T-helper 17 cell (primary cell): ENCODE results near the gene ASCL5. TPM values are rescaled to one million over a fixed set of nuclear protein-coding genes. Genes with fewer than 3 reads are reported as not detected.
"Not testable (repeated sequence)": the region's sequence is repeated elsewhere in the genome, so short reads cannot be mapped to it uniquely, and the experiment has no call there.

Source experiments
- ATAC-seq: fragments of 150-1000 bp; cut with Tn5 transposase; 2 replicates; pipeline ENCODE4 v1.10.0; 2021; ENCODE audit warnings: mild to moderate bottlenecking, moderate library complexity
- DNase-seq, 3 donors: peaks; one replicate each; pipeline versions ENCODE4 v3.0.0 to v3.0.0-alpha.2; 2020 to 2021
- H3K9me3 ChIP-seq: one replicate; pipeline ENCODE4 v1.7.0; 2013; ENCODE audit warnings: low read length, mild to moderate bottlenecking; ENCODE audit not compliant: control insufficient read depth, poor library complexity, severe bottlenecking
- H3K27ac Mint-ChIP-seq: one replicate; pipeline ENCODE4 v1.8.0; 2022; ENCODE audit warnings: mild to moderate bottlenecking, moderate library complexity, mixed read lengths
- H3K27me3 Mint-ChIP-seq: one replicate; pipeline ENCODE4 v1.8.0; 2022; ENCODE audit warnings: mixed read lengths
- H3K36me3 Mint-ChIP-seq: one replicate; pipeline ENCODE4 v1.8.0; 2022; ENCODE audit warnings: low read depth, mixed read lengths
- H3K4me1 Mint-ChIP-seq: one replicate; pipeline ENCODE4 v1.8.0; 2022; ENCODE audit warnings: mild to moderate bottlenecking, mixed read lengths
- H3K4me3 Mint-ChIP-seq: one replicate; pipeline ENCODE4 v1.8.0; 2022; ENCODE audit warnings: mild to moderate bottlenecking, moderate library complexity, mixed read lengths
- total RNA-seq, 4 donors: library from RNA in 2 of 4; stranded (reverse) in 2 of 4; gene quantifications; one replicate each; pipeline ENCODE4 v1.2.3 and lab custom pipeline; 2022 to 2026

Gene ASCL5
- total RNA-seq, 2 donors from 2014 or later = 0.27 TPM; not detected in 1

DNA sequence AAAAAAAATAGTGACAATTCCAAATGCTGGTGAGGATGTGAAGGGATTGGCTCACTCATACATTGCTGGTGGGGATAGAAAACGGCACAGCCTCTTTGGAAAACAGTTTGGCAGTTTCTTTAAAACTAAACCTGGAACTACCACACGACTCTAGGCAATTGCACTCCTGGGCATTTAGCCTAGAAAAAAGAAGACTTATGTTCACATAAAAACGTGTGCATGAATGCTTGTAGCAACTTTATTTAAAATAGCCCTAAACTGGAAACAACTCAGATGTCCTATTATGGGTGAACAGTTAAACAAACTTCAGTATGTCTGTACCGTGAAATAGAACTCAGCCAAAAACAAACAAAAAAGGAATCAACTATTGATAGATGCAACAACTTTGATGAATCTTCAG, 36.7 kb upstream of the ASCL5 start:
- H3K9me3 ChIP-seq = no peaks in the 10 kb centered on the region
- H3K27ac Mint-ChIP-seq = no peak overlapping the region
- DNase-seq (no peak), ATAC-seq (no peak)
- H3K4me3 Mint-ChIP-seq = no peak overlapping the region
- peaks cover 3% of the 10 kb centered on the region for H3K36me3 Mint-ChIP-seq
- H3K4me1 Mint-ChIP-seq = no peaks in the 10 kb centered on the region
- H3K27me3 Mint-ChIP-seq = peaks cover 28% of the 10 kb centered on the region

DNA sequence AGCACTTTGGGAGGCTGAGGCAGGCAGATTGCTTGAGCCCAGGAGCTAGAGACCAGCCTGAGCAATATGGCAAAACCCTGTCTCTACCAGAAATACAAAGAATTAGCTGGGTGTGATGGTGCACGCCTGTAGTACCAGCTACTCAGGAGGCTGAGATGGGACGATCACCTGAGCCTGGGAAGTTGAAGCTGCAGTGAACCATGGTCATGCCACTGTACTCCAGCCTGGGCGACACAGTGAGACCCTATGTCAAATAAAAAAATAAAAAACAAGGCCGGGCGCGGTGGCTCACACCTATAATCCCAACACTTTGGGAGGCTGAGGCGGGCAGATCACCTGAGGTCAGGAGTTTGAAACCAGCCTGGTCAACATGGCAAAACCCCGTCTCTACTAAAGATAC, 36.1 kb upstream of the ASCL5 start:
- not testable (repeated sequence) for DNase-seq, ATAC-seq, H3K4me3 Mint-ChIP-seq, H3K36me3 Mint-ChIP-seq, H3K4me1 Mint-ChIP-seq, H3K27ac Mint-ChIP-seq, H3K9me3 ChIP-seq
- peaks cover 30% of the 10 kb centered on the region for H3K27me3 Mint-ChIP-seq

DNA sequence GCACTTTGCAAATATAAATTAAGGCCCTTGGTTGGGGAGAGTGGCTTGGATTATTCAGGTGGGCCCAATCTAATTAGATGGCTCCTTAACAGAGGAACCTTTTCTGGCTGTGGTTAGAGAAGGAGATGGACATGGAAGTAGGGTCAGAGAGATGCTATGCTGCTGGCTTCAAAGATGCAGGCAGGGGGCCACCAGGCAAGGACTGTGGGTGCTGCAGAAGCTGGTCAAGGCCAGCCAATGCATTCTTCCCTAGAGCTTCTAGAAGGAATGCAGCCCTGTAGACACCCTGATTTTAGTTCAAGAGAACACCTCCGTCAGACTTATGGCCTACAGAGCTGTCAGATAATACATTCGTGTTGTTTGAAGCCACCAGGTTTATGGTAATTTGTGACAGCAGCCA, 31.0 kb upstream of the ASCL5 start:
- no peak overlapping the region for H3K4me3 Mint-ChIP-seq
- no peak for ATAC-seq
- peaks cover 41% of the 10 kb centered on the region for H3K27me3 Mint-ChIP-seq
- peaks cover 18% of the 10 kb centered on the region for H3K4me1 Mint-ChIP-seq
- DNase-seq = no peak
- H3K36me3 Mint-ChIP-seq = no peaks in the 10 kb centered on the region
- no peak overlapping the region for H3K27ac Mint-ChIP-seq
- H3K9me3 ChIP-seq = no peaks in the 10 kb centered on the region

DNA sequence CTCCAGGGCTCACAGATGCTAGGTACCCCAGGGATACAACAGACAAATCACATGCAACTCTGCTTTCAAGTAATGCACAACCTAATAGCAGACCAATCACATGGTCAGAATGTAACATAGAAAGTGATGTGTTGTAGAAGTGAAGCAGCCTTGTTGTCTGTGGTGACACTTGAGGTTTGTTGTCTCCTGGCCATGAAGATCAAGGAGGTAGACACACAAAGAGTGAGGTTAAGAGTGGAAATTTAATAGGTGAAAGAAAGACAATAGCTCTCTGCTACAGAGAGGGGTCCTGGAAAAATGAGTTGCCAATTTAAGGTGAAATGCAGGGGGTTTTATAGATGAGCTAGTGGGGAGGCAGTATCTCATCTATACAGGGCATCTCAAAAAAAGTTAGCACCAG, 29.8 kb upstream of the ASCL5 start:
- no peak overlapping the region for H3K4me3 Mint-ChIP-seq
- H3K4me1 Mint-ChIP-seq = peaks cover 20% of the 10 kb centered on the region
- H3K36me3 Mint-ChIP-seq = no peaks in the 10 kb centered on the region
- no peak for DNase-seq
- no peak for ATAC-seq
- no peak overlapping the region for H3K27ac Mint-ChIP-seq
- peaks cover 41% of the 10 kb centered on the region for H3K27me3 Mint-ChIP-seq
- no peaks in the 10 kb centered on the region for H3K9me3 ChIP-seq

DNA sequence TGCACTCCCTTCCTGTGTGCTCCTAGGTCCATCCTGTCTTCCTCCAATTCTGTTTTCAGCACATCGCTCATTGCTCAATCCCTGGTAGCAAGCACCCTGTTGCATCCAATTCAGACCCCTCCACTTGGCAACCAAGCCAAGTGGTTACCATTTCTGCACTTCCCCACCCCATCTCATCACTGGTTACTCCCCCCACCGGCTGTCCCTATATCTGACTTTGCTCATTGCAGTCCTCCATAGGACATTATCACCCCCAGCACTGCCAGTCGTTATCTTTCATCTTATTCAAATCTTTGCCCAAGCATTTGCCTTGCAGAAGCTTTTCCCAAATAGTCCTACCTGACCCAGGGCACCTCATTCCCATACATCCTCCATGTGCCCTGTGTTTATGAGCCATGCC, 29.4 kb upstream of the ASCL5 start:
- H3K36me3 Mint-ChIP-seq = no peaks in the 10 kb centered on the region
- no peak for ATAC-seq
- H3K4me3 Mint-ChIP-seq = peak overlapping the region; percentile 71
- peaks cover 37% of the 10 kb centered on the region for H3K27me3 Mint-ChIP-seq
- peak overlapping the region; percentile 24 for H3K27ac Mint-ChIP-seq
- DNase-seq = no peak
- H3K9me3 ChIP-seq = no peaks in the 10 kb centered on the region
- H3K4me1 Mint-ChIP-seq = peaks cover 20% of the 10 kb centered on the region

DNA sequence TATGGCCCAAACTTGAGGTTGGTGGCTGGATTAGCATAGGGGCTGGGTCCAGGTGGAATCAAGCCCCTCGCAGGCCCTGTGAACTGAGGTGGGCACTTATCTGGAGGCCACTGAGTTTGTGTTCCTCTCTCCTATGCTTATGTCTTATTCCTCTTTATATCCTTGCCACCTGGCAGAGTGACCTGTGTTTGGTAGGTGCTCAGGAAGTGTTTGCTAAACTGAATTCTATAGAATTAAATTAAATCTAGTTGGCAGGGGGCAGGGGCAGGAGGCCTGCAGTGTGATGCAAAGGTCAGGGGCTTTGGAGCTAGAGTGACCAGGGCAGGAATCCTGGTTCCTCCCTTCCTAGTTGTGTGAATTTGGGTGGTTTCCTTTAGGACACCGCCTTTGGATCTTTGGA, 28.4 kb upstream of the ASCL5 start:
- no peak overlapping the region for H3K27ac Mint-ChIP-seq
- ATAC-seq = no peak

DNA sequence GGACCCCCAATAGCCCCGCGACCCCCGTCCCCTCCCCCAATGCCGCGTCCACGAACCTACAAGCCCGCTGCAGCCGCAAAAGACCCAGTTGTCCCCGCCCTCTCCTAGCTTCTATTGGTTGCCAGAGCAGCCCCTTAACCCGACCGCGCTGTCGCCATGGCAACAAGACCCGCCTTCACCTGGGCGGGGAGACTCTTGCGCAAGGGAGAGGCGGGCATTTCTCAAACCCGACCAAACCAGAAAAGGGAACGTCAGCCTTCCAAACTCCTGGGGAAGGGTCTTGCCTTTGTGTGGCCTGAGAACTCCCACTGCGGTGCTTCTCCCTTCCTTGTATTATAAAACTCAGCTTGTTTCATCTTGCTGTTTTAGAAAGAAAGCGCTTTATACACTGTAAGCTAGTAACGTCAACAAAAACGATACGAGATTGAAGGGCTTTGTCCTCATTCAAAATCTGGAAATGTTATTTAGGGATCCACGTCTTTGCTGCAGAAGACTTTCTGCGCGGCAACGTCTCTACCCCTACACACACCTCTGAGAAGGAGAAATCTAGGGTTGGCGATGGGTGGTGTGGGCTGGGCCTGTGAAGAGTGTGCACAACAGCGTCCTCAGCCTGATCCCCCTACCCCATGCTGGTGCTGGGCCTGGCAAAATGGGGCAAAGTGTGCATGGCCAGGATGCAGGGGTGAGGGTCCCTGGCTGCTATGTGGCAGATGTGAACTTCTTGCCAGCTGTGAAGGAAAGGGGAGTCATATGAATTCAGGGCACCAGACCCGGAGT, 27.6 kb upstream of the ASCL5 start, which contains the start of gene TMEM9:
Gene TMEM9, minus strand, starts transcription at position 86 of the 777 bp plus-strand sequence. CDS start 551 bp downstream, outside the sequence.
- H3K27ac Mint-ChIP-seq = peak within 1 kb of the TSS; percentile 70
- ATAC-seq (peak; percentile 98), DNase-seq (peak; percentile 94 to 99 (median 96))
- H3K4me1 Mint-ChIP-seq = peaks cover 25% of the 10 kb centered on the region
- H3K4me3 Mint-ChIP-seq = peak within 1 kb of the TSS; percentile 96
- peaks cover 27% of the 10 kb centered on the region for H3K27me3 Mint-ChIP-seq
- no peaks in the 10 kb centered on the region for H3K9me3 ChIP-seq
- no peaks in the 10 kb centered on the region for H3K36me3 Mint-ChIP-seq

More for the DNA sequence above, 28.4 kb upstream of the ASCL5 start:
- Mint-ChIP-seq H3K4me1 (peaks cover 25% of the 10 kb centered on the region), H3K36me3 (no peaks in the 10 kb centered on the region), H3K4me3 (no peak overlapping the region), H3K27me3 (peaks cover 33% of the 10 kb centered on the region)
- no peak for DNase-seq
- H3K9me3 ChIP-seq = no peaks in the 10 kb centered on the region

DNA sequence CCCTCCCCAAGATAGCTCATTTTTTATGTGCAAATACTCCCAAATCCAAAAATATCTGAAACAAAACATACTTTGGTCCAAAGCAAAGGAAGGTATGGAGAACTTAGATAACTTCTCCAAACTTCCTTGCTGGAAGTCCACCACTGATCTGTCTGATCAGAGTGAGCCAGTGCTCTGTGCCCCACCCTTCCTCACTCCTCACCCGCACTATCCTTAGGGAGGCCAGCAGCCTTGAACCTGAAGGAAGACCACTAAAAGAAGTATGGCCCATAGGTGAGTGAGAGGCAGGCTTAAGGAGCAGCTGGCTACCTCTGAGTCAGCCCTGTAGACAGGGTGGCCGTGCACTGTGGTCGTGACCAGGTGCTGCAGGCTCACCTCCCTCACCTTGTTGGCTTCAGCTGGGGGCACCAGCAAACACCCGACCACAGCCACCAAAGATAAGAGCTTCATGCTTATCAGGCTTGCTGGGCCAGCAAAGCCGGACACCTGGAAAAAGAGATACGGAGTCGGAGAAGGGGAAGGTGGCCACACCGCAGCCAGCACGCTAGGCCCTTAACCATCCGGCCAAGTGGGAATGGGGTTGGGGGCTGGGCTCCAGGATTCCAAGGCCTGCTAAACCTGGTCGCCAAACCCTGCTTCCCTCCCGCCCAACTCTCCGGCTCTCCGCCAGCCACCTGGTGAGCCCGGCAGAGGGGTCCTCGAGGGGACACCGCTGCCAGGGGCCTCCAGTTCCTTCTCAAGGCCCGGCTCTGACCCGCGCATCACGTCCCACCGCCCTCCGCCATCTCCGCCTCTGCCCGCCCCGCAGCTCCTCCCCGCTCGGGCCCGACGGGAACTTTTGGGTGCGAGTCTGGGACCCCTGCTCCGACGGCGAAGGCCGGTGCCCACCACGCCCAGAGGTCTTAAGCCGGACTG, 26.7 kb upstream of the ASCL5 start:
- DNase-seq (no peak), ATAC-seq (peak; percentile 81)
- H3K4me3 Mint-ChIP-seq = peak overlapping the region; percentile 96
- H3K27me3 Mint-ChIP-seq = peaks cover 20% of the 10 kb centered on the region
- no peaks in the 10 kb centered on the region for H3K9me3 ChIP-seq
- no peaks in the 10 kb centered on the region for H3K36me3 Mint-ChIP-seq
- H3K27ac Mint-ChIP-seq = peak overlapping the region; percentile 70
- peaks cover 27% of the 10 kb centered on the region for H3K4me1 Mint-ChIP-seq

DNA sequence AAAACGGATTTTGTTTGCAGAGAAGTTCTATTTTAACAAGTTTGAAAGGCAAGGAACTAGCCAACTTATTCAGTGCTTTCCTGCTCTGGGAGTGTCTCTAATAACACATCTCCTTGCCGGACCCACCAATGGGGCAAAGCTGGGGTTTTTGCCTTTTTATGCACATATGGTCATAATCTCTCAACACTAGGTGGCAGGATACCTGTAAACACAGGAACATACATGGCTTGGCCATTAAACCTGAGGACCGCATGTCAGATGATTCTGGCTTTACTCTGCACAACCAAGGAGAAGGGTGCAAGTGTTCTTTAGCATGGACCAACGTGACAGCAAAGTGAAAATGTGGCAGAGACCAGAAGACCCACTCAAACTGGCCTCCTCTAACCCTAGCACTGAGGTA, 22.4 kb upstream of the ASCL5 start:
- Mint-ChIP-seq H3K4me1 (peaks cover 20% of the 10 kb centered on the region), H3K36me3 (no peaks in the 10 kb centered on the region), H3K4me3 (no peak overlapping the region), H3K27ac (no peak overlapping the region), H3K27me3 (no peaks in the 10 kb centered on the region)
- no peaks in the 10 kb centered on the region for H3K9me3 ChIP-seq
- ATAC-seq = no peak
- DNase-seq = no peak

DNA sequence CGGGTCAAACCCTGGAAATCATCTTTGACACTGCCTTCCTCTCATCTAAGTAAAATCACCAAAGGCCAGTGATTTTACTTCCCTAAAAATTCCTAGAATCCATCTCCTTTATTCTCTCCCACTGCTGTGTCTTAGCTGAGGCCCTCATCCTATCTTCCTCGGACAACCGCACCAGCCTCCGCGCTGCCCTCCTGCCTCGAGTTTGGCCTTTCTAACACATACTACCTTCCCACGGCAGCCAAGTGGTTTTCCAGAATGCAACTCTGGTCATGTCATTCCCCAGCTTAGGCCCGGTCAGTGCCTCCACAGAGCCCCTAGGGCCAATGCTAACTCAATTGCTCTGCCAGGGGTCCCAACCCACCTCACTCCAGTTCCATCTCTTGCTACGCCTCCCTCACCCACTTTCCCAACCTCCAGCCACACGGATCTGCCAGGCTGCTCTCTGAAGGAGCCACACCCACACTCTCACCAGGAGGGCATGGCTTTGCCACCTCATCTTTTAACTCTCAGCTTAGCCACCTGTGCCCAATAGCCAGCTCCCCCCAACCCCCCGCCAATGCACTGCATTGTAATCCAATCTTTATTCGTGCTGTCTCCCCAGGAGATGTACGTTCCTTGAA, 20.5 kb upstream of the ASCL5 start:
- no peak for DNase-seq
- peaks cover 11% of the 10 kb centered on the region for H3K4me1 Mint-ChIP-seq
- no peaks in the 10 kb centered on the region for H3K27me3 Mint-ChIP-seq
- peaks cover 10% of the 10 kb centered on the region for H3K36me3 Mint-ChIP-seq
- no peak for ATAC-seq
- H3K27ac Mint-ChIP-seq = no peak overlapping the region
- no peaks in the 10 kb centered on the region for H3K9me3 ChIP-seq
- H3K4me3 Mint-ChIP-seq = no peak overlapping the region

DNA sequence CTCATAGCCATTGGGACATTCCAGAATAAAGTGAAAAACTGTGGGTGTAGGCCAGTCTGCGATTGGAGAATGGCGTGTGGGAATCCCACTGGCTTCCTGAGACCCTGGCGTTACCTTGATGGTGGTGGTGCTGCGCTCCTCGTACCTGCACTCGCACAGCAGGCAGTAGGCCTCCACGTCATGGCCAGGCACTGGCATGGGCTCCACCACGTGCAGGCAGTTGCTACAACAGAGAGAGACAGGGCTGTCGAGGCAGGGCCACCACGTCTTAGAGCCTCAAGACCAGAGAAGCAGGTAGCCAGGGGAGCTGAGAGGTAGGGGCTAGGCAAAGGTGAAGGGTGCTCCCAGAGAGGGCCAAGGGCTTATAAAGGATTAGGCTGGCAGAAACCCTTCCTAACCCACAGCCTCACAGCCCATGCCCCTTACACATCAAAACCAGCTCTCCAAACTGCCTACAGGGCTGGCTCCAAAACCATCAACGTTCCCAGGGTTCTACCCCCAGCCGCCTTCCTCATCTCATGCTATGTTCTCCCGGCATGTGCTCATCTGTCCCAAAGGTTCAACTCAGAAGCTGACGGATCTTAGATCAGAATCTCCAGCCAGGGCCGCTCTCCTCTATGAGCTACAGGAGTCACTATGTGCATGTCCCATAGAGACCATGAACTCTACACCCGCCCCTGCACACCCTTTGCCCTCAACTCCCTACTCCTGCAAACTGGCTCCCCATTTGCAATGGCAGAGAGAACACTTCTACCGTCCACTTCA, 19.8 kb upstream of the ASCL5 start:
- Mint-ChIP-seq H3K27me3 (no peaks in the 10 kb centered on the region), H3K4me3 (no peak overlapping the region), H3K36me3 (peaks cover 10% of the 10 kb centered on the region), H3K27ac (peak overlapping the region; percentile 43), H3K4me1 (peaks cover 10% of the 10 kb centered on the region)
- H3K9me3 ChIP-seq = no peaks in the 10 kb centered on the region
- ATAC-seq = no peak
- no peak for DNase-seq

DNA sequence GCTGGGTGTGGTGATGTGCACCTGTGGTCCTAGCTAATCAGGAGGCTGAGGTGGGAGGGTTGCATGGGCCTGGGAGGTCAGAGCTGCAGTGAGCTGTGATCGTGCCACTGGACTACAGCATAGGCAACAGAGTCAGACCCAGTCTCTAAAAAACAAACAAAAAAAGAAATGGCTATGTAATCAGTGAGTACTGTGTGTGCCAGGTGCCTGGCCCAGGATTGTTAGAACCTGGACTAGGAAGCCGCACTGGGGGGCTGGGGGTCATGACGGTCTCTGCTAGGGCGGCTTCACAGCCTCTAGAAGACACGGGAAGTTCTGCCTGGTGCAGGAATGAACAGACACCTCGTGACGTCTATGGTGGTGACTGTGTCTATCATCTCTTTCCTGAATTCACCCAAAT, 18.8 kb upstream of the ASCL5 start:
- H3K36me3 Mint-ChIP-seq = peaks cover 10% of the 10 kb centered on the region

More for the DNA sequence above, 18.8 kb upstream of the ASCL5 start:
- Mint-ChIP-seq H3K4me1 (peaks cover 6% of the 10 kb centered on the region), H3K4me3 (no peak overlapping the region), H3K27ac (no peak overlapping the region), H3K27me3 (no peaks in the 10 kb centered on the region)
- DNase-seq (no peak), ATAC-seq (no peak)
- no peaks in the 10 kb centered on the region for H3K9me3 ChIP-seq
